Rectal smooth muscle tissue (tissue), 1 donor: ENCODE measurements around the gene IQUB.
A peak's percentile ranks its signal among the peaks of the same experiment; 100 is the strongest.
"Not testable (repeated sequence)": the region's sequence is repeated elsewhere in the genome, so short reads cannot be mapped to it uniquely, and the experiment has no call there.

Experiments used
- H3K27ac ChIP-seq: one replicate; pipeline ENCODE4 v1.7.0; 2013; ENCODE audit warnings: low read depth, low read length, inconsistent platforms
- H3K27me3 ChIP-seq: one replicate; pipeline ENCODE4 v1.7.0; 2013; ENCODE audit warnings: low read length; ENCODE audit not compliant: control insufficient read depth, insufficient read depth
- H3K36me3 ChIP-seq: one replicate; pipeline ENCODE4 v1.7.0; 2013; ENCODE audit warnings: low read length; ENCODE audit not compliant: control insufficient read depth, insufficient read depth
- H3K4me1 ChIP-seq: one replicate; pipeline ENCODE4 v1.7.0; 2013; ENCODE audit warnings: low read length; ENCODE audit not compliant: control insufficient read depth, insufficient read depth
- H3K4me3 ChIP-seq: one replicate; pipeline ENCODE4 v1.7.0; 2013; ENCODE audit warnings: low read length
- H3K9ac ChIP-seq: one replicate; pipeline ENCODE4 v1.7.0; 2013; ENCODE audit warnings: low read length

IQUB gene

GRCh38 chr7:123535517-123535916 lies 1.1 kb upstream of the IQUB start:
- H3K4me3 ChIP-seq, result peak overlapping the region; percentile 38
- H3K4me1 ChIP-seq, result no peaks in the 10 kb centered on the region
- H3K27ac ChIP-seq, result no peak overlapping the region
- H3K9ac ChIP-seq, result no peak overlapping the region
- no peaks in the 10 kb centered on the region for H3K27me3 ChIP-seq
- H3K36me3 ChIP-seq, result no peaks in the 10 kb centered on the region

GRCh38 chr7:123533929-123534382 lies 439 bp downstream of the IQUB start:
- Histone ChIP-seq H3K4me1 (no peaks in the 10 kb centered on the region), H3K4me3 (peak overlapping the region; percentile 66), H3K36me3 (no peaks in the 10 kb centered on the region), H3K9ac (no peak overlapping the region), H3K27ac (no peak overlapping the region), H3K27me3 (no peaks in the 10 kb centered on the region)

DNA sequence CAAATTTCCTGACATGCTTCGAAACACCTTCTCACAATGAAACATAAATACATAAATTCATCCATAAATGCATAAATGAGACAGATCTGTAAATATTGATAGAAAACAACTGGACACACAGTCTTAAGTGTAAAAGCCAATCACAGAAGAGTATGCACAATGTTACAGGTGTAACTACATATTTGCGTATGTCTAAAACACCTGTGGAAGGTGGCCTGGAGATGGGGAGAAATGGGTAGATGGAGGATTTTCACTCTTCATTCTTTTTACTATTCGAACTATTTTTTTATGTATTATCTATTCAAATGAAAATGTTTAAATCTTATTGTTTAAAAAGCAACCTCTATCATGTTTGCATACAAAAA lies 860 bp downstream of the IQUB start:
- H3K27me3 ChIP-seq, result no peaks in the 10 kb centered on the region
- no peak overlapping the region for H3K9ac ChIP-seq
- no peak overlapping the region for H3K27ac ChIP-seq
- H3K36me3 ChIP-seq, result no peaks in the 10 kb centered on the region
- H3K4me3 ChIP-seq, result peak overlapping the region; percentile 66
- no peaks in the 10 kb centered on the region for H3K4me1 ChIP-seq

- not testable (repeated sequence) for H3K36me3 ChIP-seq, H3K4me1 ChIP-seq, H3K9ac ChIP-seq, H3K27me3 ChIP-seq, H3K27ac ChIP-seq
- peak overlapping the region; percentile 52 for H3K4me3 ChIP-seq
These were observed 1.4 kb downstream of the IQUB start for GRCh38 chr7:123532788-123533552.

GRCh38 chr7:123532343-123532742 lies 2.1 kb downstream of the IQUB start:
- not testable (repeated sequence) for H3K4me3 ChIP-seq, H3K27me3 ChIP-seq, H3K9ac ChIP-seq, H3K27ac ChIP-seq, H3K4me1 ChIP-seq, H3K36me3 ChIP-seq

DNA sequence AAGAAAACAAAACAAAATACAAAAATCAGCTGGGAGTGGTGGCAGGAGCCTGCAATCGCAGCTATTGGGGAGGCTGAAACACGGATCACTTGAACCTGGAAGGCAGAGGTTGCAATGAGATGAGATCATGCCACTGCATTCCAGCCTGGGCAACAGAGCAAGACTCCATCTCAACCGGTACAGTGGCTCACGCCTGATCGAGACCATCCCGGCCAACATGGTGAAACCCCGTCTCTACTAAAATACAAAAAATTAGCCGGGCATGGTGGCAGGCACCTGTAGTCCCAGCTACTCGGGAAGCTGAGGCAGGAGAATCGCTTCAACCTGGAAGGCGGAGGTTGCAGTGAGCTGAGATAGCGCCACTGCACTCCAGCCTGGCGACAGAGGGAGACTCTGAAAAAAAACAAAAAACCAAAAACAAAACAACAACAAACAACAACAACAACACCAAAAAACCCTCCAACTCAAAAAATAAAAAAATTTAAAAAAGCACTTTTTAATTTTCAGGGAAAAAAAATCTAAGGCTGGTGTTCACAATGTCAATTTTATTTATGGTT lies 4.3 kb downstream of the IQUB start:
- H3K27ac ChIP-seq, H3K27me3 ChIP-seq, H3K9ac ChIP-seq, H3K4me1 ChIP-seq, H3K36me3 ChIP-seq, H3K4me3 ChIP-seq: not testable (repeated sequence)

- Histone ChIP-seq H3K36me3 (no peaks in the 10 kb centered on the region), H3K9ac (no peak overlapping the region), H3K4me3 (no peak overlapping the region), H3K27me3 (no peaks in the 10 kb centered on the region), H3K4me1 (no peaks in the 10 kb centered on the region), H3K27ac (no peak overlapping the region)
These were observed 6.1 kb downstream of the IQUB start for GRCh38 chr7:123528265-123528664.

GRCh38 chr7:123527712-123528225 lies 6.6 kb downstream of the IQUB start:
- not testable (repeated sequence) for H3K27me3 ChIP-seq, H3K4me1 ChIP-seq, H3K36me3 ChIP-seq, H3K27ac ChIP-seq, H3K9ac ChIP-seq, H3K4me3 ChIP-seq

GRCh38 chr7:123526533-123526932 lies 7.9 kb downstream of the IQUB start:
- H3K4me3 ChIP-seq, H3K9ac ChIP-seq, H3K27ac ChIP-seq, H3K4me1 ChIP-seq, H3K36me3 ChIP-seq, H3K27me3 ChIP-seq: not testable (repeated sequence)

GRCh38 chr7:123522066-123522465 lies 12.3 kb downstream of the IQUB start:
- Histone ChIP-seq H3K4me3 (no peak overlapping the region), H3K27me3 (no peaks in the 10 kb centered on the region), H3K9ac (no peak overlapping the region), H3K4me1 (no peaks in the 10 kb centered on the region), H3K36me3 (no peaks in the 10 kb centered on the region), H3K27ac (no peak overlapping the region)

GRCh38 chr7:123505221-123505620 lies 29.2 kb downstream of the IQUB start:
- H3K36me3 ChIP-seq, result no peaks in the 10 kb centered on the region
- no peak overlapping the region for H3K9ac ChIP-seq
- H3K4me3 ChIP-seq, result no peak overlapping the region
- no peaks in the 10 kb centered on the region for H3K4me1 ChIP-seq
- H3K27me3 ChIP-seq, result no peaks in the 10 kb centered on the region
- H3K27ac ChIP-seq, result no peak overlapping the region

DNA sequence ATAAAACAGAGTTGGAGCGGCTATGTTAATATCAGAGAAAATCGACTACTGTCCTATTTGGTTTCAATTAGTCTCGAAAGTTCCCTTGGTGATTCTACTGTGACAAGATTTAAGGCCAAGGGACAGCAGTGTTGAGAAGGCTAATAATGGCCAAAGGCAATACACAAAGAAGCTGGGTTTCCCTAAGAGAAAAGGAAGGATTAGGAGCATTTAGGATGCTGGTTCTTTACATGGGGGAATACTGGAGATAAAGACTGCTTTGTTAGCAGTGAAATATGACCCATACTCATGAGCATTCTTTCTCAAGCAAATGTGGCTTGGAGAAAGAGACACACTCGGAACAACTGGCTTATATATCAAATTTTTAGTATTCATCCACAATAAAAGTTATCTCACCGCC lies 32.2 kb downstream of the IQUB start:
- no peaks in the 10 kb centered on the region for H3K4me1 ChIP-seq
- H3K9ac ChIP-seq, result no peak overlapping the region
- no peak overlapping the region for H3K4me3 ChIP-seq
- no peaks in the 10 kb centered on the region for H3K27me3 ChIP-seq
- H3K36me3 ChIP-seq, result no peaks in the 10 kb centered on the region
- no peak overlapping the region for H3K27ac ChIP-seq

GRCh38 chr7:123500878-123501489 lies 33.4 kb downstream of the IQUB start:
- Histone ChIP-seq H3K36me3 (no peaks in the 10 kb centered on the region), H3K27ac (no peak overlapping the region), H3K4me1 (no peaks in the 10 kb centered on the region), H3K27me3 (no peaks in the 10 kb centered on the region), H3K9ac (no peak overlapping the region), H3K4me3 (no peak overlapping the region)
